Placental epithelial cell (primary cell): Measurements from ENCODE around the gene TUBB. TPM values are rescaled to one million over a fixed set of nuclear protein-coding genes. Genes with fewer than 3 reads are reported as not detected.

Experiments used
- small RNA-seq: library from RNA; depleted of rRNA; stranded (forward); fragments of <200 nt; gene quantifications from one replicate; pipeline ENCODE3, GENCODE V24; 2012
- total RNA-seq: library from RNA; depleted of rRNA; stranded (reverse); fragments of >200 nt; gene quantifications from 2 replicates; pipeline ENCODE4 v1.2.3, GENCODE V29; 2012

Gene TUBB
- 423 and 1,233 TPM in 2 replicates for total RNA-seq

DNA sequence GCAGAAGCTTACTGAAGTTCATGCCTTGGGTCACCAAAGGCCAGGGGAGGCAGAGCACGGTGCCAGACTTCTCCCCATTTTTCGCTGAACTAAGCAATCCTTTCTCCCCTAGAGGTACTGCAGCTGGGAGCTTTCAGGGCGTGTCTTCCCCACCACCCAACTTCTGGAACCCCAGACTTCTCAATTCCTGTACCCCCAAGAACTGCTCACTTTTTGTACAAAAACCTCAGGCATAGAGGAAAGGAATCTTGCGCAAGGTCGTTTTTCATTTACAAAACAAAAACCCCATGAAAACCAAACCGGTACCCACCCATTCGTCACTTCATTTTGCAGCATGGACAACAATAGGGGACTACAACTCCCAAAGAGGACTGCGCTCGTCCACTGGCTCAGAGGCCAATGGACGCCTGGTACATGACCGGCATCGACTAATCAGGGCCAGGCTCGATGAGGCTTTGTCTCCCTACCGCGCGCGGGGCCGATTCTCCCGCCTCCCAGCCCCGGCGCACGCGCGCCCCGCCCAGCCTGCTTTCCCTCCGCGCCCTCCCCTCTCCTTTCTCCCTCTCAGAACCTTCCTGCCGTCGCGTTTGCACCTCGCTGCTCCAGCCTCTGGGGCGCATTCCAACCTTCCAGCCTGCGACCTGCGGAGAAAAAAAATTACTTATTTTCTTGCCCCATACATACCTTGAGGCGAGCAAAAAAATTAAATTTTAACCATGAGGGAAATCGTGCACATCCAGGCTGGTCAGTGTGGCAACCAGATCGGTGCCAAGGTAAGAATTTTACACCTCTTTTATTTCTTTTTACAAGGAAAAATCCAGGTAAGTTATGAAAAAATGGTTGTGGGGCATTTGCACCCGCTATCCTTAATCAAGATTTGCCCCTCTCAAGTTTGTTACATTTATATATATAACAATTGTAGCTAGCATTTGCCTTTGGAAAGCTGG, at the start of gene TUBB:
Gene TUBB (plus strand): TSS at position 562 of the 947 bp plus-strand sequence. CDS start 155 bp downstream, at position 717.

DNA sequence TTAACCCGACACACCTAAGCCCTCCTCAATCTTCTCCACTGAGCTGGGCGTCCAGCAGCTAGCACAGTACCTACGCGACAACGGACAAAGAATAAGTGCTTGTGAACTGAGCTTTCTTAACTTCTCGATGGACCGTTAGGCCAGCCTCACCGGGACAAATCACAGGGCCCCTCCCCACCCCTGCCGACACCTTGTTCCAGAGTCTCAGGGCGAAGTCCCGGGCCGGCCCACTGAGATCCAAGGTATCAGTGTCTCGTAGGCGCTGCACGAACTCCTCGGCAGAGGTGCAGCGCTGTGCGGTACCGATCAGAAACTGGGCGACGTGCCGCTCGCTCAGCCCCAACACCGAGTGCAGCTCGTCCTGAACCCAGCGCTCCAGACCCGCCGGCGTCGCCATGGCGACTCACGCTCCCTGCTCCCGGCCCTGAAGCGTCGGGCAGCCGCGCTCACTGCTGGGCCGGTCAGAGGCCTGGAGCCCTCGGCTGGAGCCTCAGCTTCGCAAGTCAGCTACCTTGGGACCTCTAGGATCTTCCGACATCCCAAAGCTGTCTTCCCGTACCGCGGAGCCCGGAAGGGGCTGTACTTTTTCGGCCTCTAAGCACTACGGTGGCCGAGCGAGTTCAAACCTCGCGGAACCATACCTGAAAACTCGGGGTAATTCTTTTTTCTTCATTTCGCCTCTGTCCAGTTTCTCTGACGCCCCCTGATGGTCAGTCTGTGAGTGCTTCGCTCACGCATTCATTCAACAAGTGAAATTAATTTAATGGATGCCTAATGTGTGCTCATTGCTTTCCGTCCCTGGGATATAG, 47.5 kb upstream of the TUBB start, which contains the start of gene DHX16:
Gene DHX16 (minus strand): TSS at position 562 of the 809 bp plus-strand sequence. CDS start 165 bp downstream, at position 397.

DNA sequence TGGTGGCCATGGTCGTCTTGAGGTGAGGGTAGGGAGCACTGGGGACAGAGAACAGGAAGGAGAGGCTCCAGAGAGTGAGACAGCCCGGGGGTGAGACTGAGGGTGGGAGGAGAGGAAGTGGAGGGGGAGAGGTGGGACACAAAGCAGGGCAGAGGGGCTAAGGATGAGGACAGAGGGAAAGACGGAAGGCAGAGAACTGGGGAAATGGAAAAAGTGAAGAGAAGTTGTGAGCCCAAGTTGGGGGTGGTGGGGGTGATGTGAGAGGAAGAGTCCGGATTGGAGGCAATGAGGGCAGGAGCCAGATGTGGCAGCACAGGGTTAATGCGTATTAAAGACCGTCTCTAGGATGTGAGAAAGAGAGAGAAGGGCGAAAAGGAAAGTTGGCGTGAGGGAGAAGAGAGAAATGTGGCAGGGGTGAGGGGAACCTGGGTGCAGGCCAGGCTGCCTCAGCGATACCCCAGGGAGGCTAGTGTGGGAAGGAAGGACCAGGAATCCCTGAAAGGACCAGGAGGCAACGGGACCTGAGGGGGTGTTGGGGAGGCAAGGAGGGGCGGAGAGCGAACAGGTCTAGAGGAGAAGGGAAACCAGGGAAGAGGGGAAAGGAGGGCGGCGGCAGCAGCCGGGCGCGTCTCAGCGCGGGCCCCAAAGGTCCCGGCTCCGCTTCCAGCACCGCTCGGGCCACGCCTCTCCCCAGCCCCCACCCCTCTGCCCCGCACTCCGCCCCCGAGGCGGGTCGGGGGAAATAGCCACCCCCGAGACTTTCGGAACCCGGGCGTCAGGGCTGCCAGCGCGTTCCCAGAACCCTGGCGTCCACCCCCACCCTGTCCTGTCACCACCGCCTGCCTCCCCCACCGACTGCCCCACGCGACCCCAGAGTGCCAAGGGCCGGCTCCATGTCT, 33.9 kb upstream of the TUBB start, which contains the start of gene PPP1R18:
Gene PPP1R18 (minus strand): TSS at position 637 of the 899 bp plus-strand sequence. CDS start 627 bp downstream, at position 10.

DNA sequence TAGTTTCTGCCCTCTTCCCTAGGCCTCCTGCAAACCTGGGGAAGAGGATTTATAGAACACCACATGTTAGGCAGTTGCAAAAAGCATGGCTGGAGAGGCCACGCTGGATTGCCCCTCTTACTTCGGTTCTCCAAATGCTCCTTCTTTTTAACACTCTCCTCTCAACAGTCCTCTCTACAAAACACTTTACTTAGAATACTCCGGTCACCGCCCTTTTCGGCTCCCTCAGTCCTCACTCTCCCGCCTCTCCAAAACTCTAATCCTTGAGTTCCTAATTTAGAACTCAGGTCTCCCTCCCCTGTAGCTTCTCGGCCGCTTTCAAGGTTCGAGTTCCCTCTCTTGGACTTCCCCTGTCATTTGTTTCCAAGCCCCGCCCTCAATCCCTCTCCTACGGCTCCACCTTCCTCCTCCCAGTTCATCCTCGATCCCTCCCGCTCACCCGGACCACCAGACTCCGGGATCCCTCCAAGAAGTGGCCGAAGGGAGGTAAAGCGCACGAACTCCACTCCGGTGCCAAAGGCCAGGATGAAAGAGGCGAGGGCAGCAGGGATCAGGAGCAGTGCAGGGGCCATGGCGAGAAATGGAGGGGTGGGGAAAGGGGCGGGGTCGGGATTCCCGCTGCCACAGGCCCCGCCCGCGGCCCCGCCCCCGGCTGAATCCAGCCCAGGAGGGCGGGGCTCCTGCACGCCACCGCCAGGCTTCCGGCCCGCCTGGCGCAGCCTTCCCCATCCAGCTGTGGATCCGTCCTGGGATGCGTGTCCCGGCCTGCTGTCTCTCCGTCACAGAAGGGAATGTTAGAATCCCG, 29.5 kb upstream of the TUBB start, which contains the start of gene NRM:
Gene NRM (minus strand): TSS at position 582 of the 805 bp plus-strand sequence. CDS start 10 bp downstream, at position 572.

GRCh38 chr6:30717129-30717844, 2.9 kb upstream of the TUBB start, which contains the start of gene MDC1:
TSS of gene MDC1 (minus strand) at chr6:30717281. CDS start at chr6:30715175, 2,106 bp downstream.

GRCh38 chr6:30742316-30743098, 22.4 kb downstream of the TUBB start, which contains the start of gene FLOT1:
TSS of gene FLOT1 (minus strand) at chr6:30742687. CDS start at chr6:30742189, 498 bp downstream.

GRCh38 chr6:30744054-30744805, 24.1 kb downstream of the TUBB start, which contains the start of gene IER3:
TSS of gene IER3 (minus strand) at chr6:30744547. CDS start at chr6:30744518, 29 bp downstream.

Small RNA genes within 50 kb of the gene (small RNA-seq; reads per million reads assigned to genes)
- gene RF00019 (not detected), gene RN7SL353P (not detected)

Other genes starting within 250 kb of the TUBB start
- 104 and 261 TPM in 2 replicates for gene HLA-E, start 230.8 kb upstream of the TUBB start, total RNA-seq
- gene GNL1, start 163.9 kb upstream of the TUBB start, total RNA-seq: 59.3 and 84.8 TPM in 2 replicates
- gene PRR3, start 163.1 kb upstream of the TUBB start, total RNA-seq: 6.1 and 10.6 TPM in 2 replicates
- 45.9 and 46.0 TPM in 2 replicates for gene ABCF1, start 148.9 kb upstream of the TUBB start, total RNA-seq
- gene PPP1R10, start 103.1 kb upstream of the TUBB start, total RNA-seq: 36.0 and 55.4 TPM in 2 replicates
- gene MRPS18B, start 102.5 kb upstream of the TUBB start, total RNA-seq: 70.3 and 74.9 TPM in 2 replicates
- gene ATAT1, start 93.5 kb upstream of the TUBB start, total RNA-seq: 6.7 and 11.8 TPM in 2 replicates
- gene C6orf136, start 73.2 kb upstream of the TUBB start, total RNA-seq: 3.1 and 4.3 TPM in 2 replicates
- 28.3 and 30.8 TPM in 2 replicates for gene DHX16, start 47.3 kb upstream of the TUBB start, total RNA-seq
- gene PPP1R18, start 33.7 kb upstream of the TUBB start, total RNA-seq: 31.4 and 43.8 TPM in 2 replicates
- 9.0 and 9.2 TPM in 2 replicates for gene NRM, start 29.4 kb upstream of the TUBB start, total RNA-seq
- gene MDC1, start 3.1 kb upstream of the TUBB start, total RNA-seq: 6.7 and 7.9 TPM in 2 replicates
- gene FLOT1, start 22.3 kb downstream of the TUBB start, total RNA-seq: 56.4 and 87.2 TPM in 2 replicates
- 46.3 and 236 TPM in 2 replicates for gene IER3, start 24.2 kb downstream of the TUBB start, total RNA-seq
- gene DDR1, start 164.2 kb downstream of the TUBB start, total RNA-seq: 74.2 and 95.0 TPM in 2 replicates
- gene GTF2H4, start 187.9 kb downstream of the TUBB start, total RNA-seq: 18.8 and 27.2 TPM in 2 replicates
- gene VARS2, start 193.9 kb downstream of the TUBB start, total RNA-seq: 18.8 and 22.1 TPM in 2 replicates
- 0.39 and 0.87 TPM in 2 replicates for gene SFTA2, start 211.8 kb downstream of the TUBB start, total RNA-seq
- gene MUCL3, start 220.6 kb downstream of the TUBB start, total RNA-seq: not detected in 2 replicates